PC-9 (cell line): Measurements from ENCODE around the gene TPRN.

Experiments used
- EZH2 ChIP-seq: fragments of 200-600 bp; sonication (generic); IDR thresholded peaks from 2 replicates; pipeline ENCODE4 v1.8.0; 2017; ENCODE audit warnings: antibody characterized with exemption, low read depth
- TF ChIP-seq, protein P1 (sequence below): fragments of 200-600 bp; sonication (generic); conservative IDR thresholded peaks from 2 replicates; pipeline ENCODE4 v1.6.1; 2017; ENCODE audit warnings: mixed run types, antibody characterized with exemption, mild to moderate bottlenecking, moderate library complexity

DNA sequence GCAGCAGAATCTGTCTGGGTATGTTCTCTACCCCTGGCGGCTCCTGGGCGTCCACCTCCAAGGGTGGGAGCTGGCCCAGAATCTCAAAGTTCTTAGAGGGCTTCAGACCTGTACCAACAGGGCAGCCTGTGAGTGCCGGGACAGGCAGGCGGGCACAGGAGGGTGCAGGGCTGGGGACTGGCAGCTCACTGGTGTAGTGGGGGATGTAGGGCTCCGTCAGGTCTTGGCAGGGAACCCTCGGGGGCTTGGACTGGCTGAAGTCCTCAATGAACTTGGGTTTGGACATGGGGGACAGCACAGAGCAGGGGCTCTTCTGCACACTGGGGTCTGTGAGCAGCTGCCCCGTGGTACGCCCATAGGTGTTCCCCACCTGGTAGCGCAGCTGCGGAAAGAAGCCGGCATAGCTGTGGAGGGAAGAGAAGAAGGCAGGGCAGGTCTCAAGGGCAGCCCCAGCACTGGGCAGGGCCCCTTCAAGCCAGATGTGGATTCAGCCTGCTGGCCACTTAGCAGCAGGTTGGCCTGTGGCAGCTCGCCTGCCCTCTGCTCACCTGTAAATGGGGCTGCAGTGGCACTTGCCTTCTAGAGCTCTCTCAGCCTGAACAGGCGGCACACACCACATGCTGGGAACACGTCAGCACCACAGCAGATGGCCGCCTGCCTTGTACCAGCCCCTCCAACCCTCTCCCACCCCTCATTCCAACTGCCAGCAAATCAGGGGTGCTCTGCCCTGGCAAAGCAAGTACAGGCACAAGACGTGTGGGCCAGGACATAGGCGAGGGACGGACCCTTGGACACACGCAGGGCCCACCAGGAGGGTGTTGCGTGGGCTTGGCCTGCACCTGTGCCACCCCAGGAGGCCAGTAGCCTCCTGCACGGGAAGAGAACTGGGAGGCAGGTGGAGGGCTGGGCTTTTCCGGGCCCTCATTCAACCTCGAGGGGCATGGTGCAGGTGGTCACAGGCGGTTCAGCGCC lies 45.2 kb upstream of the TPRN start:
- TF ChIP-seq, protein P1, sequence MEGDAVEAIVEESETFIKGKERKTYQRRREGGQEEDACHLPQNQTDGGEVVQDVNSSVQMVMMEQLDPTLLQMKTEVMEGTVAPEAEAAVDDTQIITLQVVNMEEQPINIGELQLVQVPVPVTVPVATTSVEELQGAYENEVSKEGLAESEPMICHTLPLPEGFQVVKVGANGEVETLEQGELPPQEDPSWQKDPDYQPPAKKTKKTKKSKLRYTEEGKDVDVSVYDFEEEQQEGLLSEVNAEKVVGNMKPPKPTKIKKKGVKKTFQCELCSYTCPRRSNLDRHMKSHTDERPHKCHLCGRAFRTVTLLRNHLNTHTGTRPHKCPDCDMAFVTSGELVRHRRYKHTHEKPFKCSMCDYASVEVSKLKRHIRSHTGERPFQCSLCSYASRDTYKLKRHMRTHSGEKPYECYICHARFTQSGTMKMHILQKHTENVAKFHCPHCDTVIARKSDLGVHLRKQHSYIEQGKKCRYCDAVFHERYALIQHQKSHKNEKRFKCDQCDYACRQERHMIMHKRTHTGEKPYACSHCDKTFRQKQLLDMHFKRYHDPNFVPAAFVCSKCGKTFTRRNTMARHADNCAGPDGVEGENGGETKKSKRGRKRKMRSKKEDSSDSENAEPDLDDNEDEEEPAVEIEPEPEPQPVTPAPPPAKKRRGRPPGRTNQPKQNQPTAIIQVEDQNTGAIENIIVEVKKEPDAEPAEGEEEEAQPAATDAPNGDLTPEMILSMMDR = no peak
- no peak for TF ChIP-seq EZH2
